Daoy (cell line): Measurements from ENCODE around the gene SLC22A4. TPM values are rescaled to one million over a fixed set of nuclear protein-coding genes. Genes with fewer than 3 reads are reported as not detected.

Source experiments
- total RNA-seq: library from RNA; depleted of rRNA; stranded (reverse); fragments of >200 nt; shearing (Covaris generic); gene quantifications from 2 replicates; pipeline ENCODE4 v1.2.3, GENCODE V29; 2014; rRNA removed

SLC22A4 gene
- total RNA-seq, 1 experiment from 2014 or later, result 3.5 TPM

Other genes with a start within 250 kb of the SLC22A4 start
- not detected in 2 replicates for gene IL3, start 233.7 kb upstream of the SLC22A4 start, total RNA-seq
- gene CSF2, start 220.6 kb upstream of the SLC22A4 start, total RNA-seq, result 16.4 and 25.3 TPM in 2 replicates
- gene P4HA2, start 66.5 kb upstream of the SLC22A4 start, total RNA-seq, result 118 and 119 TPM in 2 replicates
- 94.7 and 103 TPM in 2 replicates for gene PDLIM4, start 36.7 kb upstream of the SLC22A4 start, total RNA-seq
- gene SLC22A5, start 75.3 kb downstream of the SLC22A4 start, total RNA-seq, result 6.9 and 7.1 TPM in 2 replicates
- 18.2 and 20.1 TPM in 2 replicates for gene IRF1, start 196.4 kb downstream of the SLC22A4 start, total RNA-seq
- gene IL5, start 249.1 kb downstream of the SLC22A4 start, total RNA-seq, result not detected in 2 replicates